Measurements from ENCODE around the gene PTHLH. TPM values are rescaled to one million over a fixed set of nuclear protein-coding genes. Genes with fewer than 3 reads are reported as not detected.

The PTHLH gene
- polyA plus RNA-seq, 1 donor, result 1.2 TPM

DNA sequence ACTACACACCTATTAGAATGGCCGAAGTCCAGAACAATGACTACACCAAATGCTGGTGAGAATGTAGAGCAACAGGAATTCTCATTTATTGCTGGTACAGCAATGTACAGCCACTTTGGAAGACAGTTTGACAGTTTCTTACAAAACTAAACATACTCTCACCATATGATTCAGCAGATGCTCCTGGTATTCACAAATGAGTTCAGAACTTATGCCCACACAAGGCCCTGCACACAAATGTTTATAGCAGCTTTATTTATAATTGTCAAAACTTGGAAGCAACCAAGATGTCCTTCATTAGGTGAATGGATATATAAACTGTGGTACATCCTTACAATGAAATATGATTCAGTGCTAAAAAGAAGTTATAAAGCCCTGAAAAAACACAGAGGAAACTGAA, 38.3 kb downstream of the PTHLH start:
- DNase-seq, result no peak

DNA sequence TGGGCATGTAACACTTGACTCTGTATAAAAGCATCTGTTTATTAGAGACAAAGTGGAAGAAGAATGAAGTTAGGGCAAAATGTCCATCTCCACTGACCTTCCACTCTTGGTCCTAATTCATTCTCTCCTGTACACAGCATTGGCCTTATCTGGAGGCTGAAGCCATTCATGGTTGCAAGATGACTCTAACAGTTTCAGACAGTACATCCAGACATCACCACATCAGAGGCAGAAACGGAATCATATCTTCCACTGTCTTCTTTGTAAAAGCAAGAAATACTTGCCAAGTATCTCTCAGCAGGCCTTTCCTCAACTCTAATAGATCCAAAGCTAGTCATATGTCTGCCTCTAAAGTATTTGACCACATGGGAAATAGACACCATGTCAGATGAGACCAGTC, 41.1 kb downstream of the PTHLH start:
- no peak for DNase-seq

DNA sequence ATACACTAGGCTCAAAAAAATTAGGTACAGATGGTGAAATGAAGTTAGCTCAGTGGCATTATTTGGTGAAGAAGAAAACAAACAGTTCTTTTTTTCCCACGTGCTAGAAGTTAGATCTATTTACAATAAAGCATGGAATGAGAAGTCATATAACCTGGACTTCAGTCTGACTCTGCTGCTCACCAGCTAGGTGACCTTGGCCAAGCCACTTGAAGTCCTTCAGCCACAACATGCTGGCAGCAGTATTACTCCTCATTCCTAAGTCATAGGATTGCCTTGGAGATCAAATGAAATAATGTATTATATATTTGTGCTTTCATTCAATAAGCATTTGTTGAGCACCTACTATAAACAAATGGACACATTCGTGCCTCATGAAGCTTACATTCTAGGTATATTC, 45.2 kb downstream of the PTHLH start:
- no peak for DNase-seq

DNA sequence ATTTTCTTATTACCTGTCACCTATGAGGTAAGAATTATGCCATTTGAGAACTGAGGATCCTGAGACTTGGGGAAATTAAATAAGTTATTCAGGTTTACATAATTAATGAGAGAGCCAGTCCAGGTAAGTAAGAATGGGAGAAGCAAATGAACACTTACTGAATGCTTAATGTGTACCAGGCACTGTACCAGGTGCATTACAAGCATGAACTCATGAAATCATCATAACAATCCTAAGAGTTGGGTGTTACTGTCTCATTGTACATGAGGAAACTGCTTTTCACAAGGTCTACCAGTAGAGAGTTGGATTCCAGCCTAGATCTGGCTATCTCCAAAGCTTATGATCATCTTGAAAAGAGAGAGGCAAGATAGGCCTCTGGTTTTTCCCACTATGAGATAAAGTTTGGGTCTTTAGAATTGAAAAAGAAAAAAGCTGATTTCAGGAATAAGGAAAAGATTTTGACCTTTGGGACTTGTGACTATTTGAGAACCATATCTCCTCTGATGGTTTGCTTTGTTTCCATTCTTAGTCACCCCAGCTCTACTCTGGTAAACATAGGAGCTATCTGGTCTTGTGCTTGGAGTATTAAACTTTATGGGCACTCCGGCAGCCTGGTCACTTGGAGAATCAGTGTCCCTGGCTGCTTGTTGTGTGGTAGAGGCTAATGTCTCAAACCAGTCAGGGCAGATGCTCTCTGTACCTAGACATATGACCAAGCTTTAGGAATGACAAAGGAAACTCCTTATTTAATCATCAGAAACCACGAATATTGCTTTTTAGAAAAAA, 48.0 kb downstream of the PTHLH start:
- no peak for DNase-seq

DNA sequence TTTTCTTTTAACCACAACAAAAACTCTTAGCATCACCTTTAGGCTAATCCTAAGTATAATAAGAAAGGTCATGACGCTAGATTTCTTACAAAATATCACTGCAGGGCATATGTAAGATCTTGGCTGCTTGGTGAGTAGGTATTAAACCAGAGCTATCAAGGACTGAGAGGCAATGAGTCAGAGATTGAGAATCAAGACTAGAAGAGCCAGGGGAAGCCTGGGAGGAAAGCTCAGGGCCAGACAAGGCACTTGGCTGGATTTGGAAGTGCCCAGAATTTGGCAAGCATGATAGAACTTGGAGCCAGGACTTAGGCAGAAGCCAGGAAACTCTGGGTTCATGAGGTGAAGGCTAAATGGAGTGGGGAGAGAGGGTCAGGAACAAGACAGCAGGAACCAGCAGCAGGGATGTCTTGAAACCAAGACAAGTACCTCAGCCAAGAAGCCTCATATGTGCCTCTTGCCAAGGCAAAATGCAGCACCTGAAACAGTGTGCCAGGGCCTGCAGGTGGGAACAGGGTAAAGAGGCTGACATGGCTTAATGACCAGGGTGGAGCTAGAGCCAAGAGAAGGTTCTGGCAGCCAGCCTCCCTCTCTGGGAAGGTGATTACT, 49.9 kb downstream of the PTHLH start:
- DNase-seq, result no peak

DNA sequence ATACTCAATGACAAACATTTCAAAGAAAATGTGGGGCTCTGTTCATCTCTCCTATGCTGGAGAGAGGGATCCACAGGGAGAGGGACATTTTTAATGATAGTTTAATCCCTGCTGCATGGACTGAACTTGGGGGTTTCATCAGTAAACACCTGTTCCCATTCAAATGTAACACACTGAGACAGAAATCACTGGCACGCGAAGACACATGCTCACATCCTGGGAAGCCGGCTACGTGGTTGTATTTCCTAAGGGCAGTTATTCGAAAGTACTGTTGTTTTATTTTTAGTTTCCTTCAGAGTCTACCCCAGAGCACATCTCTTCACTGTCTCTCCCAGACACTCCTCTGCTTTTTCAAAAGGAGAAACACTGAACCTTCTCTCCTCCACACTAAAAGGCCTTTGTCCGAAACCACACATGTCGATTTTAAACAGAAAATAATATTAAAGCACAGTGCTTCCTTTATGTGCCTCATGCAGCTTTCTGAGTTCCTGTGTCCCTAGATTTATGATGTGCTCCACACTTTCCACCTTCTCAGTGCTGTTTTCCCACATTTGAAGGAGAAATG, 52.8 kb downstream of the PTHLH start:
- no peak for DNase-seq

DNA sequence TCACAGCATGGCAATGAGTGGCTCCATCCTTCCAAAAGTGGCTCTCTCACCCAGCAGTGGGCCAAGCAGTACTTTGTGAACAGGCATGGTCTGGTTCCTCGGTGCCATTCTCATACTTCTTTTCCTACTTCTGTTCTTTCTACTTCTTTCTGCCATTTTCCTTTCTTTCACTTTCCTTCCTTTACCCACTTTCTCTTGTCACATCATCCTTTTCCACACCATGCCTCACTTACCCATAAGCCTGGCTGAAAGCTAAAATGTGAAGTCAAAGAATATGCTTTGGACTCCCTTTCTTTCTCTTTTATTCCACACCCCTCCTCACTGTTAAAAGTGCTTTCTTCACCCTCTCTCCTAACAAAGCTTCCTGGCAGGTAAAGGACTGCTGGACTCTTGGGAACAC, 57.0 kb downstream of the PTHLH start:
- DNase-seq, result no peak

DNA sequence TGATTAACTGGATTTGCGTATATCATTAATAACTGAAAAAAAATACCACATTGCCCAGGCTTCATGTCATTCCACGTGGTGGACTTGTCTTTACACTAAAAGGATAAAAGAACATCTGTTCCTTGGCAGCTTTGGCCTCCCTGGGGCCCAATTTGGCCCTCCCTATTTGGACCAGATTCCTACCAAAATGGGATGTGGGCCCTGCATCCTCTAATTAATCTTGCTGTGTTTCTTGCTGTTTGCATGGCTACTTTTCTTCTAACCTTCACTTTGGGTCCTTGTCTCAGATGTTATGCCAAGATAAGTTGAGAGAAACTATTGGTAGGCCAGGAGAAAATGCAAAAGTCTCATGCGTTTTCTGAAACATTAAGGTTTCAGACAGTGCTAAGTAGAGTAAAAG, 57.5 kb downstream of the PTHLH start:
- no peak for DNase-seq

DNA sequence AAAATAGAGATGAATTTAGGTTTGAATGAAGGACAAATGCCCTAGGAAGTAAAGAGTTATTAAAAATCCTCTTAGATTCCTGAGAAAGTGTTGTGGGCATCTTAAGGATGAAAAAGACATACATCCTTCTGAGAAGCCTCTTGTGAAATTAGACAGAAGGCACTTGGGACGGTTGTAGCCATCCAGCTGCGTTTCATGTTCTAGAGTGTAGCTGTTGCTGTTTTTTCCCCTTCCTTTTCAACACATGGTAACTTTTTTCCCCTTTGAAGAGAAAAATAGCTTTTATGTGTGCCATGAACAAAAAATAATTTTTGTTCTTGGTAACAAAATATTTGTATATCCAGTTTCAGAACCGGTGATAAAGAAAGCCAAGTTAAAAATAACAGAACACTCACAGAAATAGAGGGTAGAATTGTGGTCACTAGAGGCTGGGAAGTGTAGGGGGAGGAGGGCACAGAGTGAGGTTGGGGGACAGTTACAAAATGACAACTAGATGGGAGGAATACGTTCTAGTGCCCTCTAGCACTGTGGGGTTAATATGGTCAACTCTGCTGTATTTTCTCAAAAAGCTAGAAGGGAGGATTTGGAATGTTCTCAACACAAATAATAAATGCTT, 58.4 kb downstream of the PTHLH start:
- DNase-seq, result no peak

DNA sequence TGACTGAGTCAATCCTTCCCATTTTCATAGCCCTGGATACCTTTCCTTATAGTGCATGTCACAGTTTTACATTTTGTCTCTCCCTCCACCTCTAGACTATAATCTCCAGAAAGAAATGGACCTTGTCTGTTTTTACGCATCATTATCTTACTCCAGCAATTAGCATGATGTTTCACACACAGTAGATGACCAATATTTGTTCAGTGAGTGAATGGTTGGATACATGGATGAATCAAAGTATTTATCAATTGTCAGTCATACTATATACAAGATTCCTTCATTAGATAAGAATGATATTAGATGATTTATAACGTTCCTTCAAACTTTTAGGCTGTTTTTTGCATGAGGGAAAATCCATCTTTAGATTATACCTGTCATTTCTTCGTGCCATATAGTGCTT, 61.1 kb downstream of the PTHLH start:
- DNase-seq, result no peak

Other genes starting within 250 kb of the PTHLH start
- 13.6 TPM for gene KLHL42, start 192.5 kb downstream of the PTHLH start, polyA plus RNA-seq (ENCODE audit: insufficient read length)
- gene MANSC4, start 192.5 kb downstream of the PTHLH start, polyA plus RNA-seq (ENCODE audit: insufficient read length), result not detected
- gene CCDC91, start 217.7 kb upstream of the PTHLH start, polyA plus RNA-seq (ENCODE audit: insufficient read length), result 20.1 TPM